Measurements from ENCODE around the gene RELA.

Gene RELA

DNA sequence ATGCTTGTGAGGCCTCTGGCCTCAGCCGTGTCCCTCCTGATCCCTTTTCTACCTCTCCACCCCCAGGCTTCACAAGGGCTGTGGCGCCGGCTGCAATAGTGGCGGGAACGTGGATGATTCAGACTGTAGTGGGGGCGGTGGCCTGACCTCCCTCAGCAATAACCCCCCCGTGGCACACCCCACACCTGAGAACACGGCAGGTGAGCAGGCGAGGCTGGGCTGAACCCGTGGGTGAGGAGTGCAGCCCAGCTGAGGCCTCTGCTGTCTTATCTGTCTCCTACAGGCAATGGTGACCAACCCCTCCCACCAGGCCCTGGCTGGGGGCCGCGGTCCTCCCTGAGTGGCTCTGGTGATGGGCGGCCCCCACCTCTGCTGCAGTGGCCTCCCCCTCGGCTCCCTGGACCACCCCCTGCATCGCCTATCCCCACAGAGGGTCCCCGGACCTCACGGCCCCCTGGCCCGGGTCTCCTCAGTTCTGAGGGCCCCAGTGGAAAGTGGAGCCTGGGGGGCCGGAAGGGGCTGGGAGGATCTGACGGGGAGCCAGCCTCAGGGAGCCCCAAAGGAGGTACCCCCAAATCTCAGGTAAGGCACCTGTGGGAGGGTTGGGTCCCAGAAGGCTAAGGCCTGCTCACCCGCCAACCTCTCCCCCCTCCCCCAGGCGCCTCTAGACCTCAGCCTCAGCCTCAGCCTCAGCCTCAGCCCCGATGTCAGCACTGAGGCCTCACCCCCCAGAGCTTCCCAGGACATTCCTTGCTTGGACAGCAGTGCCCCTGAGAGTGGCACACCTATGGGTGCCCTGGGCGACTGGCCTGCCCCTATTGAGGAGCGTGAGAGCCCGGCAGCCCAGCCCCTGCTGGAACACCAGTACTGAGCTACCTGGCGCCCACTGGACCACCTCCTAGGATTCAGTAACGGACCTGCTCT is 26.3 kb downstream of the RELA start:
- peaks cover 35% of the 10 kb centered on the region for H3K36me3 ChIP-seq
- TF ChIP-seq, protein P1, sequence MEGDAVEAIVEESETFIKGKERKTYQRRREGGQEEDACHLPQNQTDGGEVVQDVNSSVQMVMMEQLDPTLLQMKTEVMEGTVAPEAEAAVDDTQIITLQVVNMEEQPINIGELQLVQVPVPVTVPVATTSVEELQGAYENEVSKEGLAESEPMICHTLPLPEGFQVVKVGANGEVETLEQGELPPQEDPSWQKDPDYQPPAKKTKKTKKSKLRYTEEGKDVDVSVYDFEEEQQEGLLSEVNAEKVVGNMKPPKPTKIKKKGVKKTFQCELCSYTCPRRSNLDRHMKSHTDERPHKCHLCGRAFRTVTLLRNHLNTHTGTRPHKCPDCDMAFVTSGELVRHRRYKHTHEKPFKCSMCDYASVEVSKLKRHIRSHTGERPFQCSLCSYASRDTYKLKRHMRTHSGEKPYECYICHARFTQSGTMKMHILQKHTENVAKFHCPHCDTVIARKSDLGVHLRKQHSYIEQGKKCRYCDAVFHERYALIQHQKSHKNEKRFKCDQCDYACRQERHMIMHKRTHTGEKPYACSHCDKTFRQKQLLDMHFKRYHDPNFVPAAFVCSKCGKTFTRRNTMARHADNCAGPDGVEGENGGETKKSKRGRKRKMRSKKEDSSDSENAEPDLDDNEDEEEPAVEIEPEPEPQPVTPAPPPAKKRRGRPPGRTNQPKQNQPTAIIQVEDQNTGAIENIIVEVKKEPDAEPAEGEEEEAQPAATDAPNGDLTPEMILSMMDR (IDR thresholded peaks at IDR 0.05; ENCODE audit: low read depth, low read length), result no peak
- DNase-seq, result no peak
- H3K27ac ChIP-seq, result peak overlapping the region; percentile 91
- no peaks in the 10 kb centered on the region for H3K27me3 ChIP-seq (ENCODE audit: insufficient read depth, low read depth, severe bottlenecking)
- no peaks in the 10 kb centered on the region for H3K9me3 ChIP-seq (ENCODE audit: severe bottlenecking)
- no peak overlapping the region for H3K4me3 ChIP-seq (ENCODE audit: low read depth, low read length)

DNA sequence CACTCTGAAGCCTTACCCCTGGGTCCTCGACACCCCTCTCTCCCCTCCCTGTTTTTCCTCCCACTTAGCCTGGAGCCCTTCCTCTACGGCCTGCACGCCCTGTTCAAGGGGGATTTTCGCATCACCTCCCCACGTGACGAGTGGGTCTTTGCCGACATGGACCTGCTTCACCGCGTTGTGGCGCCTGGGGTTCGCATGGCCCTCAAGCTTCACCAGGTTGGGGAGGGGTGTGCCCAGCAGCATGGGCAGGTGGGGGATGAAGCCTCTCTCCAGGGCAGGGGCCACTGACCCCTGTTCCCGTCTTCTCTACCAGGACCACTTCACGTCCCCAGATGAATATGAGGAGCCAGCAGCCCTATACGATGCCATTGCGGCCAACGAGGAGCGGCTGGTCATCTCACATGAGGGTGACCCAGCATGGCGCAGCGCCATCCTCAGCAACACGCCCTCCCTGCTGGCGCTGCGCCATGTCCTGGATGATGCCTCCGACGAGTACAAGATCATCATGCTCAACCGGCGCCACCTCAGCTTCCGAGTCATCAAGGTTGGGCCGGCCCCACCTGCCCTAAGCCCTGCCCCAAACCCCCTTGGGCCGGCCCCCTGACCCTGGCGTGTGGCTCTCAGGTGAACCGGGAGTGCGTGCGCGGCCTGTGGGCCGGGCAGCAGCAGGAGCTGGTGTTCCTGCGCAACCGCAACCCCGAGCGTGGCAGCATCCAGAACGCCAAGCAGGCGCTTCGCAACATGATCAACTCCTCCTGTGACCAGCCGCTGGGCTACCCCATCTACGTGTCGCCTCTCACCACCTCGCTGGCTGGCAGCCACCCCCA is 27.6 kb downstream of the RELA start:
- Histone ChIP-seq H3K36me3 (peaks cover 45% of the 10 kb centered on the region), H3K4me3 (ENCODE audit: low read depth, low read length) (no peak overlapping the region), H3K27ac (no peak overlapping the region), H3K9me3 (ENCODE audit: severe bottlenecking) (no peaks in the 10 kb centered on the region), H3K27me3 (ENCODE audit: insufficient read depth, low read depth, severe bottlenecking) (no peaks in the 10 kb centered on the region)
- DNase-seq, result no peak
- TF ChIP-seq, protein P1 (IDR thresholded peaks at IDR 0.05; ENCODE audit: low read depth, low read length), result no peak

DNA sequence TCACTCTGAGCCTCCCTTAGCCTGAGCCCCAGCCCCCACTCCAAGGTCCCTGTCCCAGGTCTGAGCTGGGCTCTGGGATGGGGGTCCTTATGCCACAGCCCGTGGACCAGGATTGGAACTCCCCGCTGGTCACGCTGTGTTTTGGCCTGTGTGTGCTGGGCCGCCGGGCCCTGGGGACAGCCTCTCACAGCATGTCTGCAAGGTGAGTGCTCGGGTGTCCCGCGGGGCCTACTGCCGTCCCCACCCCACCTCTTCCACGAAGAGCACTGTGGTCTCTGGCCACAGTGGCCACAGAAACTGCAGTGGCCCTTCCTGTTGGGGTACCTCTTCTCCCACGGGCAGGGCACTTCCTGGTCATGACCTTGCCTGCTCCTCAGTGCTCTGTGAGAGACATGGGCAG is 28.3 kb downstream of the RELA start:
- Histone ChIP-seq H3K27ac (no peak overlapping the region), H3K9me3 (ENCODE audit: severe bottlenecking) (no peaks in the 10 kb centered on the region), H3K36me3 (peaks cover 52% of the 10 kb centered on the region), H3K27me3 (ENCODE audit: insufficient read depth, low read depth, severe bottlenecking) (no peaks in the 10 kb centered on the region), H3K4me3 (ENCODE audit: low read depth, low read length) (no peak overlapping the region)
- TF ChIP-seq, protein P1 (IDR thresholded peaks at IDR 0.05; ENCODE audit: low read depth, low read length), result no peak
- DNase-seq, result no peak

- H3K4me3 ChIP-seq (ENCODE audit: low read depth, low read length), result no peak overlapping the region
- no peaks in the 10 kb centered on the region for H3K27me3 ChIP-seq (ENCODE audit: insufficient read depth, low read depth, severe bottlenecking)
- DNase-seq, result no peak
- H3K36me3 ChIP-seq, result peaks cover 56% of the 10 kb centered on the region
- no peaks in the 10 kb centered on the region for H3K9me3 ChIP-seq (ENCODE audit: severe bottlenecking)
- no peak overlapping the region for H3K27ac ChIP-seq
- TF ChIP-seq, protein P1 (IDR thresholded peaks at IDR 0.05; ENCODE audit: low read depth, low read length), result no peak
These were observed 28.6 kb downstream of the RELA start for GRCh38 chr11:65634109-65634436.

DNA sequence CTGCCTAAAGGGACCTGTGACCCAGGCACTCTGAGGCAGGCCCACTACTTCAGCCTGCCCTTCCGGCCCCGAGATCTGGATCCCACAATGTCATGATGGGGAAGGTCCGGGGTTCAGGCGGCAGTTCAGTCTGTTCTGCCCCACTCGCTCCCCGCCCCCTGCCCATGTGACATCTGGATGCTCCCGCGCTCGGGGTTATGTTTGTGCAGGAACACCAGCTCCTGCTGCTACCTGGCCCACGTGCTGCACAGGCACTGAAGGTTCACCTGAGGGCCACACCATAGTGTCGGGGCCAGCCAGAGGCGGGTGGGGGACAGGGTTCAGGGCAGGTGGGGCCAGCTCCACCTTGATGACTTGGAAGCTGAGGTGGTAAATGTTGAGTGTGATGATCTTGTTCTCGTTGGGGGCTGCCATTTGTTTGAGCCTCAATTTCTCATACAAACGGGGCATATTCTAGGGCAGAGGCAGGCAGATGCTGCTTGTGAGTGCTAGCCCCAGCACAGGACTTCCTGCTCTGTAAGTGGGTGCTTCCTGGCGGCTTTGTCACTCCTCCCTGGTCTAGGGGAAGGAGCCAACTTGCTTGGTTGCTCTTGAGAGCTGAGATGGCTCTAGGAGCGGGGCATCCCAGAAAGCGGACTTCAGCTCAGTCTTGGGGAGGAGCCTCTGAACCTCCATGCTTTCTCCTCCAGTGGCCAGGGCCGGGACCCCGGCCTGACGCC is 29.2 kb downstream of the RELA start:
- TF ChIP-seq, protein P1 (IDR thresholded peaks at IDR 0.05; ENCODE audit: low read depth, low read length), result no peak
- H3K27me3 ChIP-seq (ENCODE audit: insufficient read depth, low read depth, severe bottlenecking), result no peaks in the 10 kb centered on the region
- DNase-seq, result no peak
- no peak overlapping the region for H3K27ac ChIP-seq
- no peak overlapping the region for H3K4me3 ChIP-seq (ENCODE audit: low read depth, low read length)
- H3K36me3 ChIP-seq, result peaks cover 60% of the 10 kb centered on the region
- no peaks in the 10 kb centered on the region for H3K9me3 ChIP-seq (ENCODE audit: severe bottlenecking)
